Fibroblast of lung (primary cell): ENCODE data around the gene BORCS8.

Experiments used
- EZH2 ChIP-seq: IDR thresholded peaks from 2 replicates; pipeline ENCODE4 v1.5.1; 2012; ENCODE audit warnings: low read length, control low read depth, mild to moderate bottlenecking; ENCODE audit errors: missing control alignments
- TF ChIP-seq, protein P1 (sequence below), 2 donors: IDR thresholded peaks in 1 of 2; conservative IDR thresholded peaks in 1 of 2; 1 replicate in 1 of 2; 2 replicates in 1 of 2; pipeline ENCODE4 v1.5.1; 2011 to 2012; ENCODE audit warnings: low read length in 2 of 2, control low read depth in 1 of 2, inconsistent platforms in 1 of 2, low read depth in 1 of 2, mild to moderate bottlenecking in 1 of 2

DNA sequence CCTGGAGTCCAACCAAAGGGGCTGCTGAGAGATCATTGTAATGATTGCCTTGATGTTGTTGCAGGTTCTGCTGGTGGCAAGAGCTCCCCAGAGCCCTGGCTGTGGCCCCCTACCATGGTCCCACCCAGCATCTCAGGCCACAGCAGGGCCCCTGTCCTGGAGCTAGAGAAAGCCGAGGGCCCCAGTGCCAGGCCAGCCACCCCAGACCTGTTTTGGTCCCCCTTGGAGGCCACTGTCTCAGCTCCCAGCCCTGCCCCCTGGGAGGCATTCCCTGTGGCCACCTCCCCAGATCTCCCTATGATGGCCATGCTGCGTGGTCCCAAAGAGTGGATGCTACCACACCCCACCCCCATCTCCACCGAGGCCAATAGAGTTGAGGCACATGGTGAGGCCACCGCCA, 35.3 kb upstream of the BORCS8 start:
- TF ChIP-seq, protein P1, sequence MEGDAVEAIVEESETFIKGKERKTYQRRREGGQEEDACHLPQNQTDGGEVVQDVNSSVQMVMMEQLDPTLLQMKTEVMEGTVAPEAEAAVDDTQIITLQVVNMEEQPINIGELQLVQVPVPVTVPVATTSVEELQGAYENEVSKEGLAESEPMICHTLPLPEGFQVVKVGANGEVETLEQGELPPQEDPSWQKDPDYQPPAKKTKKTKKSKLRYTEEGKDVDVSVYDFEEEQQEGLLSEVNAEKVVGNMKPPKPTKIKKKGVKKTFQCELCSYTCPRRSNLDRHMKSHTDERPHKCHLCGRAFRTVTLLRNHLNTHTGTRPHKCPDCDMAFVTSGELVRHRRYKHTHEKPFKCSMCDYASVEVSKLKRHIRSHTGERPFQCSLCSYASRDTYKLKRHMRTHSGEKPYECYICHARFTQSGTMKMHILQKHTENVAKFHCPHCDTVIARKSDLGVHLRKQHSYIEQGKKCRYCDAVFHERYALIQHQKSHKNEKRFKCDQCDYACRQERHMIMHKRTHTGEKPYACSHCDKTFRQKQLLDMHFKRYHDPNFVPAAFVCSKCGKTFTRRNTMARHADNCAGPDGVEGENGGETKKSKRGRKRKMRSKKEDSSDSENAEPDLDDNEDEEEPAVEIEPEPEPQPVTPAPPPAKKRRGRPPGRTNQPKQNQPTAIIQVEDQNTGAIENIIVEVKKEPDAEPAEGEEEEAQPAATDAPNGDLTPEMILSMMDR (conservative IDR thresholded peaks at IDR 0.05 in 1 of 2, IDR thresholded peaks at IDR 0.05 in 1 of 2; ENCODE audit: low read depth in 1 of 2, low read length in 2 of 2), result no peak
- no peak for TF ChIP-seq EZH2
